Panc1 (cell line): Measurements from ENCODE around the gene BTBD2. TPM values are rescaled to one million over a fixed set of nuclear protein-coding genes. Genes with fewer than 3 reads are reported as not detected.

Source experiments
- ATAC-seq: fragments of 200-7000 bp; cut with Tn5 transposase; 2 replicates; pipeline ENCODE4 v1.9.1; 2020; ENCODE audit warnings: mild to moderate bottlenecking, moderate library complexity
- BruUV-seq: library from RNA; stranded (reverse); fragments of 400-500 nt; replicated peaks from 2 replicates; lab custom pipeline; 2021; lab: Mats Ljungman, UMichigan
- CTCF ChIA-PET: fragments of 300-600 bp; sonication (Branson Sonifier 250); formaldehyde crosslinking; loops from one replicate; lab custom pipeline; 2022; ENCODE audit warnings: antibody characterized with exemption; lab: Charles Lee
- POLR2A ChIA-PET: fragments of 300-600 bp; sonication (Branson Sonifier 250); formaldehyde crosslinking; loops from one replicate; lab custom pipeline; 2022; ENCODE audit warnings: antibody characterized with exemption; lab: Charles Lee
- DNase-seq: peaks from one replicate; pipeline ENCODE4 v3.0.0-alpha.2; 2010; ENCODE audit warnings: low read depth, low spot score
- H3K27ac ChIP-seq: 2 replicates; pipeline ENCODE4 v1.5.1; 2011; ENCODE audit warnings: mild to moderate bottlenecking, low read length, inconsistent platforms
- H3K27me3 ChIP-seq: fragments of 200-500 bp; sonication (Bioruptor generic); 2 replicates; pipeline ENCODE4 v1.6.0; 2014; ENCODE audit warnings: low read length, inconsistent platforms; ENCODE audit not compliant: control insufficient read depth, insufficient read depth
- H3K36me3 ChIP-seq: fragments of 200-500 bp; sonication (Bioruptor generic); 2 replicates; pipeline ENCODE4 v1.5.1; 2014; ENCODE audit warnings: inconsistent platforms, mild to moderate bottlenecking, low read length, moderate library complexity; ENCODE audit not compliant: control insufficient read depth, insufficient read depth
- H3K4me1 ChIP-seq: 2 replicates; pipeline ENCODE4 v1.5.1; 2011; ENCODE audit warnings: inconsistent platforms, mild to moderate bottlenecking, low read length, moderate library complexity; ENCODE audit not compliant: control insufficient read depth, insufficient read depth
- H3K4me3 ChIP-seq, 2 experiments: 2 replicates each; pipeline ENCODE4 v1.5.1; 2011 to 2012; ENCODE audit warnings: low read depth in 2 of 2, low read length in 2 of 2, mild to moderate bottlenecking in 2 of 2, inconsistent platforms in 1 of 2, moderate library complexity in 1 of 2
- H3K9me3 ChIP-seq: fragments of 200-500 bp; sonication (Bioruptor generic); 2 replicates; pipeline ENCODE4 v1.5.1; 2014; ENCODE audit warnings: low read depth, mild to moderate bottlenecking, inconsistent platforms, low read length, moderate library complexity; ENCODE audit not compliant: control insufficient read depth, insufficient read depth
- CTCF ChIP-seq: fragments of 450-650 bp; IDR thresholded peaks from 2 replicates; pipeline ENCODE4 v1.5.1; 2017; ENCODE audit warnings: mild to moderate bottlenecking
- POLR2AphosphoS5 ChIP-seq: IDR thresholded peaks from 2 replicates; pipeline ENCODE4 v1.6.1; 2012; ENCODE audit warnings: mild to moderate bottlenecking, low read depth, low read length, moderate library complexity
- REST ChIP-seq, 2 experiments: IDR thresholded peaks; 2 replicates each; pipeline ENCODE4 v1.6.1; 2011 to 2012; ENCODE audit warnings: low read depth in 2 of 2, control low read depth in 1 of 2, low read length in 1 of 2, mild to moderate bottlenecking in 1 of 2, moderate library complexity in 1 of 2; ENCODE audit not compliant: insufficient read depth in 1 of 2
- SIN3A ChIP-seq: IDR thresholded peaks from 2 replicates; pipeline ENCODE4 v1.6.1; 2012; ENCODE audit warnings: low read depth, mild to moderate bottlenecking, low read length, moderate library complexity, borderline replicate concordance; ENCODE audit not compliant: insufficient read depth
- TCF7L2 ChIP-seq: IDR thresholded peaks from 2 replicates; pipeline ENCODE4 v1.6.1; 2011; ENCODE audit warnings: mild to moderate bottlenecking, low read depth, low read length, inconsistent platforms
- in situ Hi-C: cut with HindIII; loops from 2 replicates; pipeline ENCODE4 v1.10.0; 2016; ENCODE audit warnings: low sequenced_read_pairs, low pct_unique_long_range_greater_than_20kb
- intact Hi-C: fragments of 100-400 bp; cut with micrococcal nuclease; formaldehyde crosslinking; loops from one replicate; pipeline ENCODE4 v1.10.0; 2022; ENCODE audit not compliant: unreplicated experiment
- total RNA-seq: library from RNA; stranded (reverse); gene quantifications from one replicate; pipeline ENCODE4 v1.2.1, GENCODE V29; 2021; ENCODE audit not compliant: unreplicated experiment

Gene BTBD2
- total RNA-seq, 1 experiment from 2014 or later, result 59.6 TPM

DNA sequence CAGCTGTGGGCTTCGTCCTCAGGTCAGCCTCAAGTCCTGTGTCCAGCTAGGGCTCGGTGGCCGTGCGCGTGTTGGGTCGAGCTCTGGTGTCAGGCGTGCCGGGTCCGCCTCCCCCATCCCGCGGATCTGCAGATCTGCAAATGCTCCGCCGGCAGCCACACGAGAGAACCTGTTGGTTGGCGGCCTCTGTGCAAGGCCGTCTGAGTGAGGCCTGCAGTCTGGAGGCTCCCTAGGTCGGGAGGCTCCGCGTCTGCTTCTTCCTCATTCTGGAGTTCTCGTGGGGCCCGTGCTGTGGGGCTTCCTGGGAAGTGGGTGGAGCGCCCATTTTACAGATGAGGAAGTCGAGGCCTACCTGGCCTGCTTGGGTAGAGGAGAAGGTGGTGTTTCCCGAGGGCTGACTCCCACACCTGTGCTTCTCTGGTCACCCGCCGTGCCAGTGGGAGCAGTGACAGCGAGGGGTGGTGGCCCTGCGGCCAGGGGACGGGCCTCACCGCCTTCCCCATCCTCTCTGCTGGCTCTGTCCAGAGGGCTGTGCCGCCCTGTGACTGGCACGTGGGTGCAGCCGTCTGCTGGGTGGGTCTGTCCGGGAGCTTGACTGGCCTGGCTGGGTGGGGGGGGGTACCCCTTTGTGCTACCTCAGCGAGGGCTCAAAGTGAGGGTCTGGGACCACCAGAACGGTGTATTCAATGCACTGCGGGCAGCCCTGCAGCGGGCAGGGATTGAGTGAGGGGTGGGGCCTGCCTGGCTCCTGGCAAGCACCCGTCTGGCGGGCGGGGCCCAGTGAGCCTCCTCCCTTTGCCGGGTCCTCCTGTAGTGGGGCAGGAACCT lies 71.2 kb downstream of the BTBD2 start:
- POLR2A ChIA-PET, result no interaction called here
- no TSS peak for BruUV-seq
- intact Hi-C loops, result no loop called here

DNA sequence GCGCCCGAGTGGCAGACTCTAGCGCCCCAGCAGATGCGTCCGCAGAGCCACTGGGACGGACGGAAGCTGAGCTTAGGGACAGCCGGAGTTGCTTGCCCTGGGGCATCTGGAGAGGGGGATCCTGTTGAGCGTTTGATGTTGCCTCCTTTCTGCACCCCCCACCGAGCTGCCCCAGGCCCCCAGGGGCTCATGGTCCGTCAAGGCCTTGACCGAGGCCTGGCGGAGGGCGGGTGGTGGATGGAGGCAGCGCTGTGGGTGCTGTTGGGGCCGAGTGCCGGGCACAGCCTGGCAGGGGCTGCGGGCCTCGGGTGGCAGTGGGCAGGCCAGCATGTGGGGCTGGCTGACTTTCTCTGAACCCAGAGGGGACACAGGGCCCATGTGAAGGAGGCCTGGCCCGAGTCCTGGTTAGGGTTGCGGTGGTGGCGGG lies 71.8 kb downstream of the BTBD2 start:
- DNase-seq, result no peak
- no peaks in the 10 kb centered on the region for H3K27me3 ChIP-seq
- H3K4me3 ChIP-seq, result no peak overlapping the region
- no peak overlapping the region for H3K27ac ChIP-seq
- peaks cover 15% of the 10 kb centered on the region for H3K4me1 ChIP-seq
- no peak for ATAC-seq
- intact Hi-C loops, result no loop called here
- TSS peak; percentile 78 for BruUV-seq
- CTCF ChIA-PET, result no interaction called here
- TF ChIP-seq POLR2AphosphoS5, result no peak
- TF ChIP-seq CTCF, result no peak
- TF ChIP-seq SIN3A, result no peak
- no peak for TF ChIP-seq REST (IDR thresholded peaks at IDR 0.05; ENCODE audit: insufficient read depth in 1 of 2, low read depth in 2 of 2, low read length in 1 of 2)
- TF ChIP-seq TCF7L2, result no peak
- in situ Hi-C loops, result no loop called here
- POLR2A ChIA-PET, result no interaction called here
- peaks cover 7% of the 10 kb centered on the region; the same call in 1 of the 2 replicates for H3K36me3 ChIP-seq
- no peaks in the 10 kb centered on the region for H3K9me3 ChIP-seq

More for the DNA sequence above, 71.2 kb downstream of the BTBD2 start:
- H3K36me3 ChIP-seq, result peaks cover 7% of the 10 kb centered on the region; the same call in 1 of the 2 replicates
- H3K4me3 ChIP-seq, result no peak overlapping the region
- CTCF ChIA-PET, result no interaction called here
- DNase-seq, result no peak
- H3K9me3 ChIP-seq, result no peaks in the 10 kb centered on the region
- H3K4me1 ChIP-seq, result peaks cover 15% of the 10 kb centered on the region
- TF ChIP-seq SIN3A (no peak), TCF7L2 (no peak), REST (IDR thresholded peaks at IDR 0.05; ENCODE audit: insufficient read depth in 1 of 2, low read depth in 2 of 2, low read length in 1 of 2) (no peak), POLR2AphosphoS5 (no peak), CTCF (no peak)
- no peak for ATAC-seq
- H3K27me3 ChIP-seq, result no peaks in the 10 kb centered on the region
- in situ Hi-C loops, result no loop called here
- H3K27ac ChIP-seq, result no peak overlapping the region
